GM21390 (cell line): ENCODE measurements around the gene CCDC149.

ENCODE experiments used
- ATAC-seq: cut with Tn5 transposase; IDR thresholded peaks from one replicate; pipeline ENCODE4 v1.9.1; 2021; ENCODE audit not compliant: unreplicated experiment

CCDC149 gene

GRCh38 chr4:24805566-24805965, 107.3 kb downstream of the CCDC149 start:
- ATAC-seq = no peak

GRCh38 chr4:24805067-24805466, 107.8 kb downstream of the CCDC149 start:
- no peak for ATAC-seq

GRCh38 chr4:24802648-24803047, 110.2 kb downstream of the CCDC149 start:
- no peak for ATAC-seq

- ATAC-seq = no peak
Observed at GRCh38 chr4:24801136-24801855, 111.5 kb downstream of the CCDC149 start.

GRCh38 chr4:24800325-24800895, 112.4 kb downstream of the CCDC149 start:
- no peak for ATAC-seq

GRCh38 chr4:24799544-24800324, 113.1 kb downstream of the CCDC149 start:
- no peak for ATAC-seq

- ATAC-seq = no peak
Observed at GRCh38 chr4:24799196-24799543, 113.7 kb downstream of the CCDC149 start.

- no peak for ATAC-seq
Observed at GRCh38 chr4:24798036-24798610, 114.7 kb downstream of the CCDC149 start.

- no peak for ATAC-seq
Observed at GRCh38 chr4:24796620-24797019, 116.2 kb downstream of the CCDC149 start.

- ATAC-seq = no peak
Observed at GRCh38 chr4:24795666-24796381, 117.0 kb downstream of the CCDC149 start.

GRCh38 chr4:24794916-24795665, 117.8 kb downstream of the CCDC149 start, which contains the start of gene SOD3:
Gene SOD3 (plus strand): TSS chr4:24795573. CDS start chr4:24799522, 3,949 bp downstream.
- ATAC-seq = no peak

GRCh38 chr4:24794480-24794879, 118.4 kb downstream of the CCDC149 start:
- ATAC-seq = no peak

GRCh38 chr4:24794051-24794450, 118.8 kb downstream of the CCDC149 start:
- ATAC-seq = no peak

GRCh38 chr4:24793219-24794005, 119.4 kb downstream of the CCDC149 start:
- no peak for ATAC-seq

GRCh38 chr4:24792552-24792951, 120.3 kb downstream of the CCDC149 start:
- ATAC-seq = no peak

- no peak for ATAC-seq
Observed at GRCh38 chr4:24791043-24791442, 121.8 kb downstream of the CCDC149 start.

- ATAC-seq = no peak
Observed at GRCh38 chr4:24783506-24783905, 129.3 kb downstream of the CCDC149 start.

- no peak for ATAC-seq
Observed at GRCh38 chr4:24781999-24782745, 130.7 kb downstream of the CCDC149 start.
